GM18502 (cell line): ENCODE results near the gene WASL.
A peak's percentile ranks its signal among the peaks of the same experiment; 100 is the strongest.

Source experiments
- ATAC-seq: cut with Tn5 transposase; IDR thresholded peaks from one replicate; pipeline ENCODE4 v1.9.1; 2021; ENCODE audit warnings: mild to moderate bottlenecking; ENCODE audit not compliant: unreplicated experiment, poor library complexity

The WASL gene

GRCh38 chr7:123770378-123770777, 21.6 kb upstream of the WASL start:
- peak; percentile 95 for ATAC-seq

- no peak for ATAC-seq
Measured at GRCh38 chr7:123769371-123769770, 20.6 kb upstream of the WASL start.

- ATAC-seq = no peak
Measured at GRCh38 chr7:123768493-123768892, 19.7 kb upstream of the WASL start.

GRCh38 chr7:123763191-123763661, 14.4 kb upstream of the WASL start:
- no peak for ATAC-seq

GRCh38 chr7:123761729-123762128, 12.9 kb upstream of the WASL start:
- no peak for ATAC-seq

GRCh38 chr7:123757095-123757494, 8.3 kb upstream of the WASL start:
- no peak for ATAC-seq

GRCh38 chr7:123755338-123755737, 6.5 kb upstream of the WASL start:
- no peak for ATAC-seq

- no peak for ATAC-seq
Measured at GRCh38 chr7:123754271-123754871, 5.6 kb upstream of the WASL start.

- ATAC-seq = no peak
Measured at GRCh38 chr7:123752534-123752933, 3.7 kb upstream of the WASL start.

- ATAC-seq = no peak
Measured at GRCh38 chr7:123751821-123752220, 3.0 kb upstream of the WASL start.

GRCh38 chr7:123750389-123751230, 1.8 kb upstream of the WASL start:
- no peak for ATAC-seq

GRCh38 chr7:123749537-123749857, 694 bp upstream of the WASL start:
- peak; percentile 26 for ATAC-seq

- ATAC-seq = peak; percentile 14
Measured at GRCh38 chr7:123748171-123748733, 551 bp downstream of the WASL start.

GRCh38 chr7:123747620-123748141, 1.1 kb downstream of the WASL start:
- no peak for ATAC-seq

- ATAC-seq = no peak
Measured at GRCh38 chr7:123746931-123747488, 1.8 kb downstream of the WASL start.

- ATAC-seq = no peak
Measured at GRCh38 chr7:123746055-123746454, 2.7 kb downstream of the WASL start.

GRCh38 chr7:123745437-123745836, 3.4 kb downstream of the WASL start:
- no peak for ATAC-seq

- ATAC-seq = no peak
Measured at GRCh38 chr7:123744416-123744815, 4.4 kb downstream of the WASL start.

GRCh38 chr7:123741940-123742339, 6.9 kb downstream of the WASL start:
- ATAC-seq = no peak

- no peak for ATAC-seq
Measured at GRCh38 chr7:123738808-123739207, 10.0 kb downstream of the WASL start.

- no peak for ATAC-seq
Measured at GRCh38 chr7:123738356-123738755, 10.4 kb downstream of the WASL start.
